Measurements from ENCODE around the gene LCN15. TPM values are rescaled to one million over a fixed set of nuclear protein-coding genes. Genes with fewer than 3 reads are reported as not detected.

Gene LCN15
- polyA plus RNA-seq, 1 donor (not counting 4 experiments of a cell fraction or from before 2014, with no cell fraction given): not detected

DNA sequence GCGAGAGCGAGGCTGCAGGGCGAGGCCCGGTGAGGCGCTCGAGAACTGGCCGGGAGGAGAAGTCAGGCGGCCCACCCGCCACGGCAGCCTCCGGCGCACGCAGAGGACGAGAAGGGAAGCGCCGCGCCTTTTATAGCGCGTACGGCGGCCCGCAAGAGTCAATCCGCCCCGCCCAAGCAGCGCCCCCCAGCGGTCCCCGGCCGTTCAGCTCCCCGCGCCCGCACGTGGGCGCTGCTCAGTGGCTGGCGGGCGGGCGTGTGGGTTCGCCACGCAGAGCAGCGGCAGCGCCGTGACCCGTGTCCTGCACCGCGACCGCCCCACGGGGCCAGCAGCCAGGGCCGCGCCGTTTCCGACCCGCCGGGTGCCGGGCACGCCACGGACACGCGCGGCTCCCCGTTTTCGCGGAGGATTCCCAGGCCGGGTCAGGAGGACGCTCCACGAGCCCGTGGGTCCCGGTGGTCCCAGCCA is 36.2 kb downstream of the LCN15 start:
- Histone ChIP-seq H3K4me2 (ENCODE audit: control insufficient read depth, extremely low read depth, insufficient read depth, low read depth, low read length) (peak overlapping the region; percentile 93), H3K27ac (ENCODE audit: control insufficient read depth, insufficient read depth, low read length) (peak overlapping the region; percentile 67), H2AFZ (ENCODE audit: control insufficient read depth, low read length) (peak overlapping the region; percentile 81), H3K79me2 (ENCODE audit: control insufficient read depth, insufficient read depth, low read length) (peaks cover 43% of the 10 kb centered on the region), H3K9me1 (ENCODE audit: control insufficient read depth, extremely low read depth, insufficient read depth, low read length) (no peaks in the 10 kb centered on the region), H3K4me3 (ENCODE audit: control insufficient read depth in 2 of 3, extremely low read depth in 1 of 3, insufficient read depth in 2 of 3, low read depth in 1 of 3, low read length in 3 of 3) (peak overlapping the region; percentile 65 to 97 (median 87)), H3K9me3 (ENCODE audit: control insufficient read depth, low read depth, low read length) (no peaks in the 10 kb centered on the region), H3K27me3 (ENCODE audit: control insufficient read depth, extremely low read depth, insufficient read depth, low read length) (no peaks in the 10 kb centered on the region), H4K20me1 (ENCODE audit: control insufficient read depth, extremely low read depth, insufficient read depth, low read length) (peaks cover 34% of the 10 kb centered on the region), H3K4me1 (ENCODE audit: control insufficient read depth, extremely low read depth, insufficient read depth, low read length) (peaks cover 25% of the 10 kb centered on the region), H3K9ac (ENCODE audit: control insufficient read depth, extremely low read depth, insufficient read depth, low read length) (peak overlapping the region; percentile 90), H3K36me3 (ENCODE audit: control insufficient read depth in 2 of 2, extremely low read depth in 1 of 2, insufficient read depth in 2 of 2, low read length in 2 of 2) (peaks cover 25 to 26% of the 10 kb centered on the region in 2 experiments)
- DNase-seq (ENCODE audit: low read depth, low spot score) (peak; percentile 60), FAIRE-seq (no peak)
- dilution Hi-C loops (cut with MboI; ENCODE audit: extremely low pct_ligation_motif_present, low sequenced_read_pairs): no loop called here
- no peak for TF ChIP-seq EZH2 (IDR thresholded peaks at IDR 0.05; ENCODE audit: low read length)
- TF ChIP-seq, protein P1, sequence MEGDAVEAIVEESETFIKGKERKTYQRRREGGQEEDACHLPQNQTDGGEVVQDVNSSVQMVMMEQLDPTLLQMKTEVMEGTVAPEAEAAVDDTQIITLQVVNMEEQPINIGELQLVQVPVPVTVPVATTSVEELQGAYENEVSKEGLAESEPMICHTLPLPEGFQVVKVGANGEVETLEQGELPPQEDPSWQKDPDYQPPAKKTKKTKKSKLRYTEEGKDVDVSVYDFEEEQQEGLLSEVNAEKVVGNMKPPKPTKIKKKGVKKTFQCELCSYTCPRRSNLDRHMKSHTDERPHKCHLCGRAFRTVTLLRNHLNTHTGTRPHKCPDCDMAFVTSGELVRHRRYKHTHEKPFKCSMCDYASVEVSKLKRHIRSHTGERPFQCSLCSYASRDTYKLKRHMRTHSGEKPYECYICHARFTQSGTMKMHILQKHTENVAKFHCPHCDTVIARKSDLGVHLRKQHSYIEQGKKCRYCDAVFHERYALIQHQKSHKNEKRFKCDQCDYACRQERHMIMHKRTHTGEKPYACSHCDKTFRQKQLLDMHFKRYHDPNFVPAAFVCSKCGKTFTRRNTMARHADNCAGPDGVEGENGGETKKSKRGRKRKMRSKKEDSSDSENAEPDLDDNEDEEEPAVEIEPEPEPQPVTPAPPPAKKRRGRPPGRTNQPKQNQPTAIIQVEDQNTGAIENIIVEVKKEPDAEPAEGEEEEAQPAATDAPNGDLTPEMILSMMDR (optimal IDR thresholded peaks at IDR 0.05 in 1 of 3, IDR thresholded peaks at IDR 0.05 in 1 of 3, conservative IDR thresholded peaks at IDR 0.05 in 1 of 3; ENCODE audit: extremely low read depth in 1 of 3, insufficient read depth in 2 of 3, low read length in 3 of 3): peak in 2 of 3 experiments; percentile 60 to 94

DNA sequence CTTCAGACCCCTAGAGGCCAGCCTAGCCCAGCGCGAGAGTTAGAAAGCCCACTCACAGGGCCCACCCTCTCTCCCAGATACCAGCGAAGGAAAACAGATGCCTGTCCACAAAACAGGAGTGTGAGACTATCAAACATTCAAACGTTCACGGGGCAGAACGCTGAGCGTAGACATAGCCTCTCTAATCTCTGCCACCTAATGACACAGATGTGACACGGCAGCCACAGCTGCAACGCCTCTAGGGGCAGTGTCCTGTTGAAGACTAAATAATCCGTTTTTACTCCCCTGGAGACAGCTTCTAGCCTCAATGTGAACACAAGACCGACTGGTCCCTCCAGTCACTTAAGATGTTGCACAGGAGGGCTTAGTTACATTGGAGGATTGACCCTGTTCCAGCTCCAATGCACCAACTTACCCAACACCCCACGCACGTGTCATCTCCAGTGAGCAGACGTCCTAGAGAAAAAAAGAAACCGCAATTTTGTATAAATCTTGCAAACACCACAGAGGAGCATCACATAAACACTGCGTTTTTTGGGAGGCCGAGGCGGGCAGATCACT is 37.6 kb downstream of the LCN15 start:
- Histone ChIP-seq H3K36me3 (ENCODE audit: control insufficient read depth in 2 of 2, extremely low read depth in 1 of 2, insufficient read depth in 2 of 2, low read length in 2 of 2) (peaks cover 27 to 33% of the 10 kb centered on the region in 2 experiments), H3K4me1 (ENCODE audit: control insufficient read depth, extremely low read depth, insufficient read depth, low read length) (peaks cover 33% of the 10 kb centered on the region), H3K27ac (ENCODE audit: control insufficient read depth, insufficient read depth, low read length) (peak overlapping the region; percentile 67), H3K4me3 (ENCODE audit: control insufficient read depth in 2 of 3, extremely low read depth in 1 of 3, insufficient read depth in 2 of 3, low read depth in 1 of 3, low read length in 3 of 3) (peak overlapping the region; percentile 65 to 97 (median 87)), H3K27me3 (ENCODE audit: control insufficient read depth, extremely low read depth, insufficient read depth, low read length) (no peaks in the 10 kb centered on the region), H3K9ac (ENCODE audit: control insufficient read depth, extremely low read depth, insufficient read depth, low read length) (peak overlapping the region; percentile 90), H3K9me1 (ENCODE audit: control insufficient read depth, extremely low read depth, insufficient read depth, low read length) (peaks cover 3% of the 10 kb centered on the region), H3K9me3 (ENCODE audit: control insufficient read depth, low read depth, low read length) (no peaks in the 10 kb centered on the region), H3K4me2 (ENCODE audit: control insufficient read depth, extremely low read depth, insufficient read depth, low read depth, low read length) (peak overlapping the region; percentile 100), H3K79me2 (ENCODE audit: control insufficient read depth, insufficient read depth, low read length) (peaks cover 43% of the 10 kb centered on the region), H4K20me1 (ENCODE audit: control insufficient read depth, extremely low read depth, insufficient read depth, low read length) (peaks cover 47% of the 10 kb centered on the region), H2AFZ (ENCODE audit: control insufficient read depth, low read length) (no peak overlapping the region)
- dilution Hi-C loops (cut with MboI; ENCODE audit: extremely low pct_ligation_motif_present, low sequenced_read_pairs): no loop called here
- TF ChIP-seq, protein P1 (optimal IDR thresholded peaks at IDR 0.05 in 1 of 3, IDR thresholded peaks at IDR 0.05 in 1 of 3, conservative IDR thresholded peaks at IDR 0.05 in 1 of 3; ENCODE audit: extremely low read depth in 1 of 3, insufficient read depth in 2 of 3, low read length in 3 of 3): peak in 2 of 3 experiments; percentile 43 to 67
- TF ChIP-seq EZH2 (IDR thresholded peaks at IDR 0.05; ENCODE audit: low read length): no peak
- FAIRE-seq (peak; percentile 20), DNase-seq (ENCODE audit: low read depth, low spot score) (no peak)

Data from keratinocyte (primary cell).